Astrocyte of the spinal cord (primary cell): ENCODE data around the gene NDST3.
A peak's percentile ranks its signal among the peaks of the same experiment; 100 is the strongest.

Experiments used
- DNase-seq: peaks from one replicate; pipeline ENCODE4 v3.0.0; 2011; ENCODE audit warnings: low read depth, low spot score
- H3K4me3 ChIP-seq: 2 replicates; pipeline ENCODE4 v1.5.1; 2011; ENCODE audit warnings: low read depth, mild to moderate bottlenecking, low read length, moderate library complexity
- in situ Hi-C: cut with HindIII; loops from 2 replicates; pipeline ENCODE4 v1.10.0; 2017; ENCODE audit warnings: low sequenced_read_pairs
- TF ChIP-seq, protein P1 (sequence below): IDR thresholded peaks from 2 replicates; pipeline ENCODE4 v1.5.1; 2012; ENCODE audit warnings: low read depth, mild to moderate bottlenecking, low read length, inconsistent platforms

Gene NDST3

GRCh38 chr4:118277243-118277642 lies 243.0 kb downstream of the NDST3 start:
- no peak for DNase-seq
- TF ChIP-seq, protein P1, sequence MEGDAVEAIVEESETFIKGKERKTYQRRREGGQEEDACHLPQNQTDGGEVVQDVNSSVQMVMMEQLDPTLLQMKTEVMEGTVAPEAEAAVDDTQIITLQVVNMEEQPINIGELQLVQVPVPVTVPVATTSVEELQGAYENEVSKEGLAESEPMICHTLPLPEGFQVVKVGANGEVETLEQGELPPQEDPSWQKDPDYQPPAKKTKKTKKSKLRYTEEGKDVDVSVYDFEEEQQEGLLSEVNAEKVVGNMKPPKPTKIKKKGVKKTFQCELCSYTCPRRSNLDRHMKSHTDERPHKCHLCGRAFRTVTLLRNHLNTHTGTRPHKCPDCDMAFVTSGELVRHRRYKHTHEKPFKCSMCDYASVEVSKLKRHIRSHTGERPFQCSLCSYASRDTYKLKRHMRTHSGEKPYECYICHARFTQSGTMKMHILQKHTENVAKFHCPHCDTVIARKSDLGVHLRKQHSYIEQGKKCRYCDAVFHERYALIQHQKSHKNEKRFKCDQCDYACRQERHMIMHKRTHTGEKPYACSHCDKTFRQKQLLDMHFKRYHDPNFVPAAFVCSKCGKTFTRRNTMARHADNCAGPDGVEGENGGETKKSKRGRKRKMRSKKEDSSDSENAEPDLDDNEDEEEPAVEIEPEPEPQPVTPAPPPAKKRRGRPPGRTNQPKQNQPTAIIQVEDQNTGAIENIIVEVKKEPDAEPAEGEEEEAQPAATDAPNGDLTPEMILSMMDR: no peak
- no peak overlapping the region for H3K4me3 ChIP-seq
- in situ Hi-C loops: no loop called here

- H3K4me3 ChIP-seq: peak overlapping the region; percentile 65
- TF ChIP-seq, protein P1: no peak
- DNase-seq: peak; percentile 94
- in situ Hi-C loops: no loop called here
Measured at GRCh38 chr4:118278473-118279274, 244.4 kb downstream of the NDST3 start.

DNA sequence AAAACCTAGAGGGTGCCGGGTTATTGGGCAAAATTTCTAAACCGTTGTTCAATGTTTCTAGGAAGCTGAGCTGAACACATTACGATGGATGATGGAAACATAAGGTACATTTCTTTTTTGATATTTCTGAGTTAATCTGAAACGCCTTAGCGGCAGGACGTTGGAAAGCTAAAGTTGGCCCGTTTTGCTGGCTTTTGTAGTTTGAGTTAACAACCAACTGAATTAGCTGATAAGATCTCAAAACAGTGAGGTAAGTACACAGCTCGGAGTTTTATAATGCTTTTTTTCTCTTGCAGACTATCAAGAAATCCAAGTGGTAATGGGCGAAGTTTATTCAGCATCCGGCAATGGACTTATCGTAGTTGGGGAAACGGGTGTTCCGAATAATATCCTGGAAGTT lies 245.0 kb downstream of the NDST3 start:
- peak overlapping the region; percentile 65 for H3K4me3 ChIP-seq
- in situ Hi-C loops: no loop called here
- no peak for DNase-seq
- TF ChIP-seq, protein P1: no peak

DNA sequence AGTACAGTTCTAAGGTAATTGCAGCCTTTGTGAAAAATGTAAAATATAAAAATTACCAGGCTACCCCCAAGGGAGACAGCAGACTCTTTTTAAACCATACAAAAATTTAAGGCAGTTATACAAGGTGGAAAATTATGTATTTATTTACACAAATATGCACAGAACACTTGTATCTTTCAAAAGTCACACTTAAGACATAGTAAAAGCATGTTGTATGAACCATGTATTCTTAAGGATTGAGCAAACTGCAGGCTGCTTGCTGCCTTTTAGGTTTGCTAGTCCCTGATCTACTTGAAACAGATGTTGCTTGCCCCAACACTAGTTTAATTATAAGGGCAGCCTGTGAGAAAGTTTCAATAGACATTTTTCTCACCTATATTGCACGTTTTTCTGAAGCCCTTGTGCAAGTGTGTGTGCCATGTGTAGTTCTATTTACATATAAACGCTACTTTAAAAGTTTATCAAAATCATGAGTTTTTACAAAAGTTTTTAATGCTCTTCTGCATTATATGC lies 245.7 kb downstream of the NDST3 start:
- no peak for DNase-seq
- peak overlapping the region; percentile 65 for H3K4me3 ChIP-seq
- in situ Hi-C loops: no loop called here
- TF ChIP-seq, protein P1: no peak

DNA sequence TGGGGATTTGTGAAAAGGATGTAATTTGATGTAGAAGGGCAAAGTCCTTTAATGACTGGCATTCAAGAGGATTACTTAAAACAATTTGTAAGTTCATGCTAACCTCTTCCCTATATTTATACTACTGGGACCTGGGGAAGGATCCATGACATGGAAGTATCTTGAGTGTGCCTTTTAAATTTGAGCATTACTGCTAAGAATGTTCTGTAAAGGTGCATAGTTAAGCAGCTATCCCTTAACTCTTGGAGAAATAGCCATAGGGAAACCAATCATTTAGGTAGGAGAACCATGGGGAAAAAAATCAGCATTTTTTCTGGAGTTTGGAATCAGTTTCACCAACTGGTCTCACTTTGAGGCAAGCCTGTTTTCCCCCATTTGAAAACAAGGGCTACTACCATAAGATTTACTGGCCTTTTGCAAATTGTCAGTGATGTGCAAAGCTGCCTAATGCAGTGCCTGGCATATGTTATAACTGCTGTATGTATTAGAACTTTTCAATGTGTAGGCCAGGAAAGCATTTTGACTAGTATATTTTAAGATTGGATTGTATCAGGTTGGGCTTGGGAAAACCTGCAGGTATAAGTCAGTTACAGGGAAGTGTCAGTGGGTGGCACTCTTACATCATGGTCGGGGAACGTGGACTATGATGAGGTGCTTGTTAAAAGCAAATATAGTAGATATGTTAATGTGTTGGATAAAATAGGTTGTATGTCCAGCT lies 246.4 kb downstream of the NDST3 start:
- peak; percentile 82 for DNase-seq
- peak overlapping the region; percentile 65 for H3K4me3 ChIP-seq
- in situ Hi-C loops: no loop called here
- TF ChIP-seq, protein P1: peak; percentile 64

GRCh38 chr4:118281611-118282442 lies 247.5 kb downstream of the NDST3 start:
- in situ Hi-C loops: no loop called here
- H3K4me3 ChIP-seq: no peak overlapping the region
- peak; percentile 67 for DNase-seq
- TF ChIP-seq, protein P1: no peak
